ENCODE results near the gene RDH5.

RDH5 gene

GRCh38 chr12:55696141-55696540, 24.1 kb upstream of the RDH5 start:
- DNase-seq (ENCODE audit: low read depth): no peak

GRCh38 chr12:55696796-55697462, 23.3 kb upstream of the RDH5 start:
- DNase-seq (ENCODE audit: low read depth): no peak

- DNase-seq (ENCODE audit: low read depth): no peak
Measured at GRCh38 chr12:55697686-55698085, 22.5 kb upstream of the RDH5 start.

GRCh38 chr12:55698241-55698955, 21.8 kb upstream of the RDH5 start:
- no peak for DNase-seq (ENCODE audit: low read depth)

- DNase-seq (ENCODE audit: low read depth): no peak
Measured at GRCh38 chr12:55698965-55699364, 21.2 kb upstream of the RDH5 start.

GRCh38 chr12:55699471-55700055, 20.6 kb upstream of the RDH5 start:
- DNase-seq (ENCODE audit: low read depth): no peak

GRCh38 chr12:55700255-55701018, 19.8 kb upstream of the RDH5 start:
- no peak for DNase-seq (ENCODE audit: low read depth)

GRCh38 chr12:55702861-55703260, 17.3 kb upstream of the RDH5 start:
- DNase-seq (ENCODE audit: low read depth): no peak

- no peak for DNase-seq (ENCODE audit: low read depth)
Measured at GRCh38 chr12:55703288-55703687, 16.9 kb upstream of the RDH5 start.

GRCh38 chr12:55703901-55704761, 16.1 kb upstream of the RDH5 start:
- DNase-seq (ENCODE audit: low read depth): no peak

GRCh38 chr12:55704824-55705718, 15.1 kb upstream of the RDH5 start:
- no peak for DNase-seq (ENCODE audit: low read depth)

GRCh38 chr12:55705782-55706402, 14.3 kb upstream of the RDH5 start:
- no peak for DNase-seq (ENCODE audit: low read depth)

- no peak for DNase-seq (ENCODE audit: low read depth)
Measured at GRCh38 chr12:55706568-55707218, 13.5 kb upstream of the RDH5 start.

- DNase-seq (ENCODE audit: low read depth): no peak
Measured at GRCh38 chr12:55707219-55707671, 12.9 kb upstream of the RDH5 start.

- DNase-seq (ENCODE audit: low read depth): peak; percentile 39
Measured at GRCh38 chr12:55707841-55708694, 12.1 kb upstream of the RDH5 start, which contains the start of gene ITGA7. Gene ITGA7 (minus strand): TSS chr12:55707904. CDS start chr12:55707682, 222 bp downstream.

- no peak for DNase-seq (ENCODE audit: low read depth)
Measured at GRCh38 chr12:55708695-55709233, 11.4 kb upstream of the RDH5 start.

- no peak for DNase-seq (ENCODE audit: low read depth)
Measured at GRCh38 chr12:55711786-55712553, 8.2 kb upstream of the RDH5 start.
